ENCODE data around the gene ACTC1.

Gene ACTC1

GRCh38 chr15:34799149-34800101 is 4.1 kb upstream of the ACTC1 start:
- peak; percentile 35 for DNase-seq

DNA sequence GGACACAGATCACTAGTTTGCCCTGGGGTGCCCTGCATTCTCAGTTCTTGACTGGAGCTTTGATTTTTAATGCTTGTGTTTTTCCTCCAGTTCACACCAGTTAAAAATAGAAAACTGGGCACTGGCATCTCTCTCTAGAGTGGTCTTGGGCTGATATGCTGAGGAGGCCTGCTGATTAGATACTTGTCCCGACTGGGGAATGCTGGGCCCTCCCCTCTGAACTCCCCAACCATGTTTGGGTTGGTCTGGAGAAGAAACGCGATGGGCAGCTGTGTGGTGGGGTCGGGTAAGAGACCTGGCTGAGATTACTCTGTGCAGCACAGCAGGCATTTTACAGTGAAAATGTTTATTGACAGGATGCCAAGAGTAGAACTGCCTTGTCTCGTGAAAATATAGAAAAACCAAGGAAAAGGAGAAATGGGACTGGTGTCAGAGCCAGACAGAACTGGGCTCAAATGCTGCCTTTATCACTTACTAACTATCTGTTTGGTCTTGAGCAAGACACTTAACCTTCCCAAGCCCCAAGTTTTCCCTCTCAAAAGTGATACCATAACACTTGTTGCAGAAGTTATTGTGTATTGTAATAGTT is 1.6 kb upstream of the ACTC1 start:
- no peak for DNase-seq

GRCh38 chr15:34794590-34795206 is 651 bp downstream of the ACTC1 start:
- DNase-seq, result no peak

GRCh38 chr15:34793901-34794300 is 1.4 kb downstream of the ACTC1 start:
- DNase-seq, result no peak

GRCh38 chr15:34793071-34793470 is 2.3 kb downstream of the ACTC1 start:
- no peak for DNase-seq

- no peak for DNase-seq
These were observed 3.6 kb downstream of the ACTC1 start for GRCh38 chr15:34791701-34792100.

DNA sequence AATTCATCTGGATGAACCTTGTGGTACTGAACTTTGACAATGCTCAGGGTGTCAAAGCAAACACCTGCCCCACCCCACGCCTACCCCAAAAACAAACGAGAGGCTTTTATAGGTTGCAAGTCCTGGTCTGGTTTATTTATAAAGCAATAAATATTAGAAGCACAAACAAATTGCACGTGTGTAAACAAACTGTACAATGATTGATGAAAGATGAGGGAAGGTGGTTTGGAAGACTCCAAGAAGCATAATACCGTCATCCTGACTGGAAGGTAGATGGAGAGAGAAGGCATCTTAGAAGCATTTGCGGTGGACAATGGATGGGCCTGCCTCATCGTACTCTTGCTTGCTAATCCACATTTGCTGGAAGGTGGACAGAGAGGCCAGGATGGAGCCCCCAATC is 5.2 kb downstream of the ACTC1 start:
- DNase-seq, result no peak

DNA sequence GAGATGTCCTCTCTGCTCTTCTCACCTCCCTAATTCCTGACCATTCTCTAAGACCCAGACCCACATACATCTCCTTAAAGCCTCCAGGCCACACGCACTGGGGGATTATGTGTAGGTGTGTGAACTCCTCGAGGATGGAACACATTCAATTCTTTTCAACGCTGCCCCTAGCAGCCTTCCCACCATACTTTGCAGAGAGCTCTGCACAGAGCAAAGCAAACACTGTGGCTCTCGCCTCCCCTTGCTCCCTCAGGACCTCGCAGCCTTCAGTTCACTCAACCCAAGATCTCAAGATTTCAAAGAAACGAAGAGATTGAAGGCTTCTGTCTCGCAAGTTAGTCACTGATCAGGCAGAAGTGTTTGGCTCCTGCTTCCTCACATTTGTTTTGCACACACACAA is 6.0 kb downstream of the ACTC1 start:
- no peak for DNase-seq

GRCh38 chr15:34786206-34786605 is 9.1 kb downstream of the ACTC1 start:
- DNase-seq, result no peak

GRCh38 chr15:34783991-34784390 is 11.4 kb downstream of the ACTC1 start:
- DNase-seq, result peak; percentile 12

- DNase-seq, result no peak
These were observed 11.9 kb downstream of the ACTC1 start for GRCh38 chr15:34783431-34783830.

- no peak for DNase-seq
These were observed 12.4 kb downstream of the ACTC1 start for GRCh38 chr15:34782901-34783300.

GRCh38 chr15:34780725-34781124 is 14.6 kb downstream of the ACTC1 start:
- DNase-seq, result no peak

DNA sequence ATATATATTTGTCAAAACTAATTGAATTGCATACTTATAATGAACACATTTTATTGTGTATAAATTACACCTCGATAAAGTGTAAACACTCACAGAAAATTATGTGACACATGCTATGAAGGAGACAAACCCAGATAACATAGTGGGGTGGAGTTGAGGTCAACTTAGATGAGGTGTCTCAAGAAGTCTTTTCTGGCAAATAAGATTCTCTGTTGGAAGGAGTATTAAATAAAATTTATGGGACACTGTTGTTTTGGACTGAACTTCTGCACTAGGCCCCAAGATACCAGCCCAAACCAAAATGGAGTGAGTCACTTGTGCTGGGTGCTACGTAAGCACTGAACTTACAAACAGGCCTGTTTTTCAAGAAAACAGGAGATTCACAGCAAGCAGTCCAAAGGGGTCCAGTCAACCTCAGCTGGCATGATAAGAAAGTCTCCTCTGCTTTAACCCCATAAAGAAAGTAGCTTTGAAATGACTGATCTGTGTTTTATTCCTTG is 18.7 kb downstream of the ACTC1 start:
- no peak for DNase-seq

- DNase-seq, result no peak
These were observed 21.4 kb downstream of the ACTC1 start for GRCh38 chr15:34773917-34774316.

GRCh38 chr15:34773013-34773412 is 22.3 kb downstream of the ACTC1 start:
- DNase-seq, result no peak

DNA sequence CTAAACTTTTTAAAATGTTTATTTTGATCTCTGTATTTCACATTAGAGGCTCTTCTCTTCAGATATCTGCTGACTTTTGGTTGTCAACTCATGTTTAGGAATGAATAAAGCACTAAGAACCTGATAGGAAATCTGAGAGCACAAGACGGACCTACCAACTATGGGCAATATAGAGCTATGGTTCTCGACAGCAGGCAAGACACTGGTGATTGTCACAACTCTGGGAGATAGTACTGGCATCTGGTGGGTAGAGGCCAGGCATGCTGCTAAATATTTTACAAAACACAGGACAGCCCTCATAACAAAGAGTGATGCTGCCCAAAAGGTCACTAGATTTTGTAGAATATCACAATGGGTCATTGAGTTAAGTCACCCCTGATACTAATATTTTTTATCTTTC is 23.0 kb downstream of the ACTC1 start:
- DNase-seq, result no peak

- no peak for DNase-seq
These were observed 25.6 kb downstream of the ACTC1 start for GRCh38 chr15:34769711-34770110.

- DNase-seq, result no peak
These were observed 26.8 kb downstream of the ACTC1 start for GRCh38 chr15:34768530-34768929.

- DNase-seq, result no peak
These were observed 29.6 kb downstream of the ACTC1 start for GRCh38 chr15:34765741-34766140.

- DNase-seq, result no peak
These were observed 34.4 kb downstream of the ACTC1 start for GRCh38 chr15:34760909-34761308.

GRCh38 chr15:34759992-34760391 is 35.4 kb downstream of the ACTC1 start:
- no peak for DNase-seq

- no peak for DNase-seq
These were observed 36.0 kb downstream of the ACTC1 start for GRCh38 chr15:34759347-34759746.

GRCh38 chr15:34757262-34757661 is 38.1 kb downstream of the ACTC1 start:
- DNase-seq, result no peak

Measured in fibroblast of skin of scalp (primary cell).